GM12864 (cell line): Measurements from ENCODE around the gene SYF2.

Experiments used
- DNase-seq: peaks from one replicate; pipeline ENCODE4 v3.0.0-alpha.2; 2011; ENCODE audit warnings: low read depth
- H3K4me3 ChIP-seq: 2 replicates; pipeline ENCODE4 v1.5.1; 2011; ENCODE audit warnings: mild to moderate bottlenecking, low read depth, low read length, control low read depth
- TF ChIP-seq, protein P1 (sequence below): IDR thresholded peaks from 2 replicates; pipeline ENCODE4 v1.5.1; 2011; ENCODE audit warnings: low read depth, mild to moderate bottlenecking, moderate library complexity, low read length, control low read depth, inconsistent platforms; ENCODE audit errors: missing control alignments

SYF2 gene

GRCh38 chr1:25217015-25217414, 15.3 kb downstream of the SYF2 start:
- TF ChIP-seq, protein P1, sequence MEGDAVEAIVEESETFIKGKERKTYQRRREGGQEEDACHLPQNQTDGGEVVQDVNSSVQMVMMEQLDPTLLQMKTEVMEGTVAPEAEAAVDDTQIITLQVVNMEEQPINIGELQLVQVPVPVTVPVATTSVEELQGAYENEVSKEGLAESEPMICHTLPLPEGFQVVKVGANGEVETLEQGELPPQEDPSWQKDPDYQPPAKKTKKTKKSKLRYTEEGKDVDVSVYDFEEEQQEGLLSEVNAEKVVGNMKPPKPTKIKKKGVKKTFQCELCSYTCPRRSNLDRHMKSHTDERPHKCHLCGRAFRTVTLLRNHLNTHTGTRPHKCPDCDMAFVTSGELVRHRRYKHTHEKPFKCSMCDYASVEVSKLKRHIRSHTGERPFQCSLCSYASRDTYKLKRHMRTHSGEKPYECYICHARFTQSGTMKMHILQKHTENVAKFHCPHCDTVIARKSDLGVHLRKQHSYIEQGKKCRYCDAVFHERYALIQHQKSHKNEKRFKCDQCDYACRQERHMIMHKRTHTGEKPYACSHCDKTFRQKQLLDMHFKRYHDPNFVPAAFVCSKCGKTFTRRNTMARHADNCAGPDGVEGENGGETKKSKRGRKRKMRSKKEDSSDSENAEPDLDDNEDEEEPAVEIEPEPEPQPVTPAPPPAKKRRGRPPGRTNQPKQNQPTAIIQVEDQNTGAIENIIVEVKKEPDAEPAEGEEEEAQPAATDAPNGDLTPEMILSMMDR = no peak
- DNase-seq = no peak
- H3K4me3 ChIP-seq = no peak overlapping the region

DNA sequence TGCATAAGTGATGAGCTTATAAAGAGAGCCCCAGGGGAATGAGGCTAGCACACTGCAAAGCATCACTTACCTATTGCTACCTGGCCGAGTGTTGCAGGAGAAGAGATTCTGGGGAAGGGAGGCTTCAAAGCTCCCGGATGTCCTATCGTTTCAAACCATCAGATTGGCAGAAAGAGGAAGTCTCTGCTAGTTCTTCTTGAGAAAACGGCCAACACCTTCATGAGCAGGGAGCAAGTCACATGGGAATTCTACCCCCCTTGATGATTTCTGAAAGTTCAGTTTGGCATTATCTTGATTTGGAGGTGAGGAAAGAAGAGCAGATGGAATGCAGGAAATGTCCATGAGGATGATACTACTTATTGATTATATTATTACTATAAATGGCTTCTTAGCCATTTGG, 16.2 kb downstream of the SYF2 start:
- H3K4me3 ChIP-seq = no peak overlapping the region
- TF ChIP-seq, protein P1 = no peak
- DNase-seq = no peak

DNA sequence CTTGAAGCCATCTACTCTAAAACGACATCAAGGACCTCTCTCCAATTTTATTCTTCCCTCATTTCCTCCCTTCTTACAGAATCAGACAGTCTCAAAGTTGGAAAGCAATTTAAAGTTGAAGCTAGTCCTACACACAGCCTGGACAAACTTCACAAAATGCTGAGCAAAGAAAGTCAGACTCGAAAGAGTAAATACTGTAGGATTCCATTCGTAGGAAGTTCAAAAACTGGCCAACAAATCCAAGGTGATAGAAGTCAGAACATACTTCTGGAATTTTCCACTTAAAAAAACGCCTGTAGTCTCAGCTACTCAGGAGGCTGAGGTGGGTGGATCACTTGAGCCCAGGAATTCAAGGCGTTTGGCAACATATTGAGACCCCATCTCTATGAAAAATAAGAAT, 19.6 kb downstream of the SYF2 start:
- H3K4me3 ChIP-seq = no peak overlapping the region
- TF ChIP-seq, protein P1 = no peak
- DNase-seq = no peak

DNA sequence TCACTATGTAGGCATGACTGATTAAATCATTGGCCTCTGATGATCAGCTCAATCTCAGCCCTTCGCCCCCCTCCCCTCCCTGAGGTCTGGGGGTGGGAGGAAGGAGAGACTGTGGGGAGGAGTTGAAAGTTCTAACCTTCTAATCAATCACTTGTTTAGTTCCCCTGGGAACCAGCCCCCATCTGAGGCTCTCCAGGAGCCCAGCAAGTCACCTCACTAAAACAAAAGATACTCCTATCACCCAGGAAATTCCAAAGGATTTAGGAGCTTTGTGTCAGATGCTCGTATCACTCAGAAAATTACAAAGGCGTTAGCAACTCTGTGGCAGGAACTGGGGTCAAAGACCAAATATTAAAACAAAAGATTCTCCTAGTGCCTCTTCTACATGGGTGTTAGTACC, 21.6 kb downstream of the SYF2 start:
- H3K4me3 ChIP-seq = no peak overlapping the region
- TF ChIP-seq, protein P1 = no peak
- DNase-seq = no peak

- no peak overlapping the region for H3K4me3 ChIP-seq
- no peak for DNase-seq
- TF ChIP-seq, protein P1 = no peak
These were observed 22.8 kb downstream of the SYF2 start for GRCh38 chr1:25209516-25209915.

GRCh38 chr1:25208561-25209222, 23.6 kb downstream of the SYF2 start:
- no peak overlapping the region for H3K4me3 ChIP-seq
- DNase-seq = no peak
- TF ChIP-seq, protein P1 = no peak

- no peak for DNase-seq
- H3K4me3 ChIP-seq = no peak overlapping the region
- TF ChIP-seq, protein P1 = no peak
These were observed 24.2 kb downstream of the SYF2 start for GRCh38 chr1:25208092-25208491.
